ENCODE data around the gene ZW10. TPM values are rescaled to one million over a fixed set of nuclear protein-coding genes. Genes with fewer than 3 reads are reported as not detected.

Gene ZW10
- total and polyA plus RNA-seq, 2 of the 13 experiments (the other 11 are each of a cell fraction or from before 2014, with no cell fraction given) = 5.8 to 31.3 TPM

Small RNA genes within 50 kb of the gene (small RNA-seq; reads per million reads assigned to genes)
- gene LRRC37A13P (ENCODE audit: insufficient read depth in 2 of 3, insufficient read length in 3 of 3, low read depth in 2 of 3, low replicate concordance in 1 of 3) (0 reads per million in 3 experiments), gene RPS29P19 (ENCODE audit: insufficient read depth in 2 of 3, insufficient read length in 3 of 3, low read depth in 2 of 3, low replicate concordance in 1 of 3) (0 reads per million in 3 experiments)

Other genes starting within 250 kb of the ZW10 start
- gene TMPRSS5, start 67.4 kb downstream of the ZW10 start, total RNA-seq (2016; rRNA removed; fragmentation: Illumina TruSeq; extraction: Trizol) = 0.40 TPM in 1 of 2 replicates, not detected in the other
- 0.65 and 0.96 TPM in 2 replicates for gene TMPRSS5, start 67.4 kb downstream of the ZW10 start, polyA plus RNA-seq (2011; rRNA removed)
- gene CLDN25, start 6.1 kb upstream of the ZW10 start, total RNA-seq (2016; rRNA removed; fragmentation: Illumina TruSeq; extraction: Trizol) = not detected in 2 replicates
- gene CLDN25, start 6.1 kb upstream of the ZW10 start, polyA plus RNA-seq (2011; rRNA removed) = not detected in 2 replicates
- 34.3 and 52.0 TPM in 2 replicates for gene USP28, start 101.9 kb upstream of the ZW10 start, total RNA-seq (2016; rRNA removed; fragmentation: Illumina TruSeq; extraction: Trizol)
- gene USP28, start 101.9 kb upstream of the ZW10 start, polyA plus RNA-seq (2011; rRNA removed) = 27.6 and 29.6 TPM in 2 replicates
- 1.7 and 2.2 TPM in 2 replicates for gene HTR3B, start 131.1 kb upstream of the ZW10 start, total RNA-seq (2016; rRNA removed; fragmentation: Illumina TruSeq; extraction: Trizol)
- gene HTR3B, start 131.1 kb upstream of the ZW10 start, polyA plus RNA-seq (2011; rRNA removed) = 0.05 and 0.09 TPM in 2 replicates
- not detected in 2 replicates for gene HTR3A, start 201.4 kb upstream of the ZW10 start, total RNA-seq (2016; rRNA removed; fragmentation: Illumina TruSeq; extraction: Trizol)
- gene HTR3A, start 201.4 kb upstream of the ZW10 start, polyA plus RNA-seq (2011; rRNA removed) = not detected in 2 replicates

Measured in HepG2 (cell line).